Right atrium auricular region (tissue), 2 donors: ENCODE data around the gene RWDD4. TPM values are rescaled to one million over a fixed set of nuclear protein-coding genes. Genes with fewer than 3 reads are reported as not detected.

ENCODE experiments used
- DNase-seq: peaks from one replicate; pipeline ENCODE4 v3.0.0-alpha.2; 2019; ENCODE audit warnings: low spot score
- H3K27ac ChIP-seq, 2 donors: fragments of 200-600 bp; sonication (generic); 1 replicate in 1 of 2; 2 replicates in 1 of 2; pipeline ENCODE4 v1.5.1; 2016 to 2019
- H3K27me3 ChIP-seq, 2 donors: fragments of 200-600 bp; sonication (generic); one replicate each; pipeline versions ENCODE4 v1.5.1 to v1.6.0; 2017 to 2019
- H3K36me3 ChIP-seq: fragments of 200-600 bp; sonication (generic); one replicate; pipeline ENCODE4 v1.5.1; 2016
- H3K4me1 ChIP-seq, 2 donors: fragments of 200-600 bp; sonication (generic); one replicate each; pipeline versions ENCODE4 v1.5.1 to v1.6.0; 2017 to 2019
- H3K4me3 ChIP-seq, 2 donors: fragments of 200-600 bp; sonication (generic); 1 replicate in 1 of 2; 2 replicates in 1 of 2; pipeline ENCODE4 v1.5.1; 2017 to 2019; ENCODE audit warnings: mild to moderate bottlenecking in 1 of 2, moderate library complexity in 1 of 2
- H3K9me3 ChIP-seq, 2 donors: fragments of 200-600 bp; sonication (generic); one replicate each; pipeline ENCODE4 v1.5.1; 2019
- total RNA-seq, 2 donors: library from RNA; depleted of rRNA; stranded (reverse); fragments of >200 nt; gene quantifications; one replicate each; pipeline ENCODE4 v1.1.0, GENCODE V29; 2016
- TF ChIP-seq, protein P1 (sequence below), 2 donors: fragments of 200-600 bp; sonication (generic); IDR thresholded peaks; one replicate each; pipeline ENCODE4 v1.5.1; 2019; ENCODE audit warnings: antibody characterized with exemption in 2 of 2

The RWDD4 gene
- total RNA-seq, 2 donors from 2014 or later = 15.3 to 24.9 TPM

DNA sequence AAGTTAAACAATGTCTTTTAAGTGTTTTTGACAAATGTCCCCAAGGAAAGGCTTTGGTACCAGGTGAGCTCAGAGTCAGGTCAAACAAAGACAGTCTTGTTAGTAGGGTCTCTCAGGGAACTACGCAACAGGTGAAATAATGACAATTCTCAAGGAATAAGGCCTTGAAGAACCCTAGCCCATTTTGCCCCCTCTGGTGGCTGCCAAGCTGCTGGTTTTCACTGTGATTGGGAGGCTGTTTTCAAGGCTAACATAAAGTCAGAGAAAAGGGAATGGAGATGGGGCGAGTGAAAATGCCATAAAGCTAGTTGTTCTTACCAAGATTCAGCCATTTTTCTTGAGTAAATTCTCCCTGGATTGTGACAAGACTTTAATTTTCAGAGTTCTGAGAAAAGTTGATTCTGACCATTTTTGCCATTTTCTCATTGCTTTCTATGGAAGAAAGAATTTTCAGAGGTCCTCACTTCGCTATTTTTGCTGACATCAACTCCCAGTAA lies 58.7 kb downstream of the RWDD4 start:
- Histone ChIP-seq H3K9me3 (no peaks in the 10 kb centered on the region), H3K27me3 (no peaks in the 10 kb centered on the region), H3K4me1 (no peaks in the 10 kb centered on the region), H3K36me3 (no peaks in the 10 kb centered on the region), H3K4me3 (no peak overlapping the region), H3K27ac (no peak overlapping the region)
- DNase-seq = no peak
- TF ChIP-seq, protein P1, sequence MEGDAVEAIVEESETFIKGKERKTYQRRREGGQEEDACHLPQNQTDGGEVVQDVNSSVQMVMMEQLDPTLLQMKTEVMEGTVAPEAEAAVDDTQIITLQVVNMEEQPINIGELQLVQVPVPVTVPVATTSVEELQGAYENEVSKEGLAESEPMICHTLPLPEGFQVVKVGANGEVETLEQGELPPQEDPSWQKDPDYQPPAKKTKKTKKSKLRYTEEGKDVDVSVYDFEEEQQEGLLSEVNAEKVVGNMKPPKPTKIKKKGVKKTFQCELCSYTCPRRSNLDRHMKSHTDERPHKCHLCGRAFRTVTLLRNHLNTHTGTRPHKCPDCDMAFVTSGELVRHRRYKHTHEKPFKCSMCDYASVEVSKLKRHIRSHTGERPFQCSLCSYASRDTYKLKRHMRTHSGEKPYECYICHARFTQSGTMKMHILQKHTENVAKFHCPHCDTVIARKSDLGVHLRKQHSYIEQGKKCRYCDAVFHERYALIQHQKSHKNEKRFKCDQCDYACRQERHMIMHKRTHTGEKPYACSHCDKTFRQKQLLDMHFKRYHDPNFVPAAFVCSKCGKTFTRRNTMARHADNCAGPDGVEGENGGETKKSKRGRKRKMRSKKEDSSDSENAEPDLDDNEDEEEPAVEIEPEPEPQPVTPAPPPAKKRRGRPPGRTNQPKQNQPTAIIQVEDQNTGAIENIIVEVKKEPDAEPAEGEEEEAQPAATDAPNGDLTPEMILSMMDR (IDR thresholded peaks at IDR 0.05) = no peak

DNA sequence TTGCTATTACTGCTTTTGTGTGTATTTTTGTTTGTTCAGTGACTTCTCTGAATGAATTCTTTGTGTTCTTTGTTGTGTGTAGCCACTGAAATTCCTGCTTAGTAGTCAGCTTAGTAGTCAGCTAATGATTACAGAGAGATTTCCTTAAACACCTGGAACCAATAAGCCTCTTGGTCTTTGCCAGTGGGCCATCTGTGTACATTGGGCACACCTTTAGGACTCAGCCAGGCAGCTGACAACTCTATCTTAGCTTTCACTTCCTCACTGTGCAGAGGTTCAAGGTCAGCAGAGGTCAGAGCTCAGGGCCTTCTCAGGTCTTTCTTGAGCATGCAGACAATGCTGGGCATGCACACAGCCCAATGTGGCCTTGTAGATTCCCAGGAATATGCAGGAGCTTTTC lies 59.3 kb downstream of the RWDD4 start:
- DNase-seq = no peak
- TF ChIP-seq, protein P1 (IDR thresholded peaks at IDR 0.05) = no peak
- H3K27ac ChIP-seq = no peak overlapping the region
- no peaks in the 10 kb centered on the region for H3K27me3 ChIP-seq
- no peaks in the 10 kb centered on the region for H3K9me3 ChIP-seq
- H3K4me1 ChIP-seq = no peaks in the 10 kb centered on the region
- H3K36me3 ChIP-seq = no peaks in the 10 kb centered on the region
- H3K4me3 ChIP-seq = no peak overlapping the region

DNA sequence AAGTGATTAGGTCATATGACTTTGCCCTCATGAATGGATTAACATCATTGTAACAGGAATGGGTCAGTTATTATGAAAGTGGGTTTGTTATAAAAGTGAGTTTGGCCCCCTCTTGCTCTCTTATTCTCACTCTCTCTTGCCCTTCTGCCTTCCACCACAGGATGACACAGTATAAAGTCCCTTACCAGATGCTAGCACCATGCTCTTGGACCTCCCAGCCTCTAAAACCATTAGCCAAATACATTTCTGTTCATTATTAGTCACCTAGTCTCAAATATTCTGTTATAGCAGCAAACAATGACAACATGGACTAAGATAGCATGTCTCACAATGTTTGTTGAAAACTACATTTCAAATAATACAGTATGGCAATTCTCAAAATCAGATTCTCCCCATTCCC lies 59.7 kb downstream of the RWDD4 start:
- TF ChIP-seq, protein P1 (IDR thresholded peaks at IDR 0.05) = no peak
- DNase-seq = no peak
- H3K9me3 ChIP-seq = no peaks in the 10 kb centered on the region
- H3K4me1 ChIP-seq = no peaks in the 10 kb centered on the region
- H3K4me3 ChIP-seq = no peak overlapping the region
- H3K27me3 ChIP-seq = no peaks in the 10 kb centered on the region
- H3K36me3 ChIP-seq = no peaks in the 10 kb centered on the region
- H3K27ac ChIP-seq = no peak overlapping the region

DNA sequence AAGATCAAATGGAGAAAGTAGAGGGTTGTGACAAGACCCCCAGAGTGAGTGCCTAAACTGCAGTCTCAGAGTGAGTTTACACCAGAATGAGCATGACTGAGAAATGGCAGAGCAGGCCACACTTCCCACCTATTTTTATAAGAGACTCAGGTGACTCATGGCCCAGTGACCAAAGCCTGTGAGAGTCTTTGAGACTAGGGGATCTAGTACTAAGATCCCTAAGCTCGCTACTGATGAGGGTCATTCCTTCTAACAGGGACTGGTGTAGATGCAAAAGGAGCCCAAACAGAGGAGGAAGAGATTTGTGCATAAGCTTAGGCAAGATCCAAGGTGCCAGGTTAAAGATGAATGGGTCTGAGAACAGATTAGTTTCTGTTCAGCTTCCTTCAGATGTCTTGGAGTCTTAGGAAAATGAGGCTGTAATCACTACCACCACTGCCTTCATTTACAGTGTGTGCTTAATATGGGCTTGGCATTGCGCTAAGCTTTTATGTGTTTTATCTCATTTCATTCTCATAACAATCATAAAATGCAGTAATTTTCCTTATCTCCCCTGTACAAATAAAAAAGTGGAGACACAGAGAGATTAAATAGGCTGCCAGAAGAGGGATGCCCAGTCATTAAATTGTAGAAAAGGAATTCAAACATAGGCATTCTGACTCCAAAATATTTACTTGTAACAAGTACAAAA lies 62.8 kb downstream of the RWDD4 start:
- Histone ChIP-seq H3K9me3 (no peaks in the 10 kb centered on the region), H3K36me3 (no peaks in the 10 kb centered on the region), H3K27me3 (no peaks in the 10 kb centered on the region), H3K4me1 (no peaks in the 10 kb centered on the region), H3K27ac (no peak overlapping the region), H3K4me3 (no peak overlapping the region)
- no peak for DNase-seq
- TF ChIP-seq, protein P1 (IDR thresholded peaks at IDR 0.05) = no peak

DNA sequence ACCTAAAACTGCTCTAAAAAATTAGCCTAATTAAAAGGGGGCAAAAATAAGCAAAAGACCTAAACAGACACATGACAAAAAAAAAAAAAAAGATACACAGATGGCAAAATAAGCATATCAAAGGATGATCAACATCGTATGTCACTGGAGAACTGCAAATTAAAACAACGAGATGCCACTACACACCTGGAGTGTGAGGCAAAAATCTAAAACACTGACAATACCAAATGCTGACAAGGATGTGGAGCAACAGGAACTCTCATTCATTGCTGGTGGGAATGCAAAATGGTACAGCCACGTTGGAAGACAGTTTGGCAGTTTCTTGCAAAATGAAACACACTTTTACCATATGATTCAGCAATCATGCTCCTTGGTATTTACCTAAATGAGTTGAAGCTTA lies 64.2 kb downstream of the RWDD4 start:
- H3K9me3 ChIP-seq = no peaks in the 10 kb centered on the region
- H3K36me3 ChIP-seq = no peaks in the 10 kb centered on the region
- H3K27me3 ChIP-seq = no peaks in the 10 kb centered on the region
- H3K4me3 ChIP-seq = no peak overlapping the region
- no peak overlapping the region for H3K27ac ChIP-seq
- no peaks in the 10 kb centered on the region for H3K4me1 ChIP-seq
- TF ChIP-seq, protein P1 (IDR thresholded peaks at IDR 0.05) = no peak
- no peak for DNase-seq

DNA sequence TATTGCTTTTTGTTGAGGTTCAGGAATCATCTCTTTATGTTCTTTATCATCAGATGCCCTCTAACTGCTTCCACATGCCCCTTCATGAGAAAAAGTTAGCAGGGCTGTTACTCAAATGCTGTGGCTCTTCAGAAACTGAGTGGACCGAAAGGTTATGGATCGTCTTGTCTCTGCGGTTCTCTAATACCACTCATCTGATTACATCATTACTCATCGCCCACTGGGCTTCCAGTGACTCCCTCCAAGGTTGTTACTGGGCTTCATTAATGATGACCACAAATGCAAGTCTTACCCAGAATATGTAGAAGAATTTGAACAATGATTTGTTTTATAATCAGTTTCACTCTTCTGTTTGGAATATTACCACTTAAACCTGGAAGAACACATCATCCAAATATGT lies 67.7 kb downstream of the RWDD4 start:
- TF ChIP-seq, protein P1 (IDR thresholded peaks at IDR 0.05) = no peak
- Histone ChIP-seq H3K27ac (no peak overlapping the region), H3K9me3 (no peaks in the 10 kb centered on the region), H3K27me3 (no peaks in the 10 kb centered on the region), H3K36me3 (no peaks in the 10 kb centered on the region), H3K4me1 (peaks cover 0 to 5% of the 10 kb centered on the region in 2 donors), H3K4me3 (no peak overlapping the region)
- no peak for DNase-seq
